ENCODE results near the gene EXD3. TPM values are rescaled to one million over a fixed set of nuclear protein-coding genes. Genes with fewer than 3 reads are reported as not detected.
A peak's percentile ranks its signal among the peaks of the same experiment; 100 is the strongest.

The EXD3 gene
- total and polyA plus RNA-seq, 9 of the 15 experiments (the other 6 are each of a cell fraction or from before 2014, with no cell fraction given): 0.29 to 12.5 (median 3.9) TPM

- TF ChIP-seq, protein P1, sequence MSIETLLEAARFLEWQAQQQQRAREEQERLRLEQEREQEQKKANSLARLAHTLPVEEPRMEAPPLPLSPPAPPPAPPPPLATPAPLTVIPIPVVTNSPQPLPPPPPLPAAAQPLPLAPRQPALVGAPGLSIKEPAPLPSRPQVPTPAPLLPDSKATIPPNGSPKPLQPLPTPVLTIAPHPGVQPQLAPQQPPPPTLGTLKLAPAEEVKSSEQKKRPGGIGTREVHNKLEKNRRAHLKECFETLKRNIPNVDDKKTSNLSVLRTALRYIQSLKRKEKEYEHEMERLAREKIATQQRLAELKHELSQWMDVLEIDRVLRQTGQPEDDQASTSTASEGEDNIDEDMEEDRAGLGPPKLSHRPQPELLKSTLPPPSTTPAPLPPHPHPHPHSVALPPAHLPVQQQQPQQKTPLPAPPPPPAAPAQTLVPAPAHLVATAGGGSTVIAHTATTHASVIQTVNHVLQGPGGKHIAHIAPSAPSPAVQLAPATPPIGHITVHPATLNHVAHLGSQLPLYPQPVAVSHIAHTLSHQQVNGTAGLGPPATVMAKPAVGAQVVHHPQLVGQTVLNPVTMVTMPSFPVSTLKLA (conservative IDR thresholded peaks at IDR 0.05): no peak
- TF ChIP-seq WHSC1 (IDR thresholded peaks at IDR 0.05; ENCODE audit: low read length): no peak
- no peak for TF ChIP-seq BMI1 (IDR thresholded peaks at IDR 0.05; ENCODE audit: low read length)
- TF ChIP-seq MAFK (IDR thresholded peaks at IDR 0.05; ENCODE audit: low read length): peak; percentile 49
- no peak for TF ChIP-seq FOXM1 (IDR thresholded peaks at IDR 0.05; ENCODE audit: low read depth)
- no peak for TF ChIP-seq FOXM1 (CRISPR knock-in tag; IDR thresholded peaks at IDR 0.05; ENCODE audit: low read depth)
- TF ChIP-seq, protein P2, sequence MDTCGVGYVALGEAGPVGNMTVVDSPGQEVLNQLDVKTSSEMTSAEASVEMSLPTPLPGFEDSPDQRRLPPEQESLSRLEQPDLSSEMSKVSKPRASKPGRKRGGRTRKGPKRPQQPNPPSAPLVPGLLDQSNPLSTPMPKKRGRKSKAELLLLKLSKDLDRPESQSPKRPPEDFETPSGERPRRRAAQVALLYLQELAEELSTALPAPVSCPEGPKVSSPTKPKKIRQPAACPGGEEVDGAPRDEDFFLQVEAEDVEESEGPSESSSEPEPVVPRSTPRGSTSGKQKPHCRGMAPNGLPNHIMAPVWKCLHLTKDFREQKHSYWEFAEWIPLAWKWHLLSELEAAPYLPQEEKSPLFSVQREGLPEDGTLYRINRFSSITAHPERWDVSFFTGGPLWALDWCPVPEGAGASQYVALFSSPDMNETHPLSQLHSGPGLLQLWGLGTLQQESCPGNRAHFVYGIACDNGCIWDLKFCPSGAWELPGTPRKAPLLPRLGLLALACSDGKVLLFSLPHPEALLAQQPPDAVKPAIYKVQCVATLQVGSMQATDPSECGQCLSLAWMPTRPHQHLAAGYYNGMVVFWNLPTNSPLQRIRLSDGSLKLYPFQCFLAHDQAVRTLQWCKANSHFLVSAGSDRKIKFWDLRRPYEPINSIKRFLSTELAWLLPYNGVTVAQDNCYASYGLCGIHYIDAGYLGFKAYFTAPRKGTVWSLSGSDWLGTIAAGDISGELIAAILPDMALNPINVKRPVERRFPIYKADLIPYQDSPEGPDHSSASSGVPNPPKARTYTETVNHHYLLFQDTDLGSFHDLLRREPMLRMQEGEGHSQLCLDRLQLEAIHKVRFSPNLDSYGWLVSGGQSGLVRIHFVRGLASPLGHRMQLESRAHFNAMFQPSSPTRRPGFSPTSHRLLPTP (IDR thresholded peaks at IDR 0.05; ENCODE audit: borderline replicate concordance, extremely low read depth, insufficient read length): no peak
- peak; percentile 45; the same call in 1 of the 2 replicates for TF ChIP-seq MAFF (IDR thresholded peaks at IDR 0.05; ENCODE audit: low read length)
- TF ChIP-seq SMARCA5 (IDR thresholded peaks at IDR 0.05): peak; percentile 45; the same call in 1 of the 2 replicates
- no peak for TF ChIP-seq TGIF2 (CRISPR knock-in tag; IDR thresholded peaks at IDR 0.05)
- no peak for TF ChIP-seq CTBP1 (IDR thresholded peaks at IDR 0.05; ENCODE audit: borderline replicate concordance)
- TF ChIP-seq NEUROD1 (IDR thresholded peaks at IDR 0.05; ENCODE audit: borderline replicate concordance, low read depth, low read length, partially characterized antibody): no peak
- TF ChIP-seq HMBOX1 (IDR thresholded peaks at IDR 0.05): no peak
- TF ChIP-seq ZBTB26 (CRISPR knock-in tag; IDR thresholded peaks at IDR 0.05): no peak
- peak; percentile 86 for TF ChIP-seq ZNF316 (IDR thresholded peaks at IDR 0.05)
- no peak for TF ChIP-seq ZBTB8A (IDR thresholded peaks at IDR 0.05; ENCODE audit: partially characterized antibody)
- TF ChIP-seq BRD9 (IDR thresholded peaks at IDR 0.05; ENCODE audit: low read depth, partially characterized antibody): no peak
- TF ChIP-seq ZNF639 (CRISPR knock-in tag; conservative IDR thresholded peaks at IDR 0.05 in 1 of 2, IDR thresholded peaks at IDR 0.05 in 1 of 2): no peak
- TF ChIP-seq GATA2 (CRISPR knock-in tag; IDR thresholded peaks at IDR 0.05): peak; percentile 46; the same call in 1 of the 2 replicates
- no peak for TF ChIP-seq MTA3 (IDR thresholded peaks at IDR 0.05; ENCODE audit: borderline replicate concordance)
- no peak for TF ChIP-seq CCNT2 (IDR thresholded peaks at IDR 0.05; ENCODE audit: borderline replicate concordance, extremely low read depth, insufficient read length, low read depth, low read length)
Observed at GRCh38 chr9:137405677-137406081, 17.3 kb downstream of the EXD3 start (continued).
